CD14-positive monocyte (primary cell): ENCODE measurements around the gene SYNE2. TPM values are rescaled to one million over a fixed set of nuclear protein-coding genes. Genes with fewer than 3 reads are reported as not detected.

ENCODE experiments used
- DNase-seq, 3 donors: peaks; one replicate each; pipeline ENCODE4 v3.0.0-alpha.2; 2011 to 2022
- H2AFZ ChIP-seq: 2 replicates; pipeline ENCODE4 v1.6.0; 2012; ENCODE audit warnings: mild to moderate bottlenecking, low read depth, low read length, inconsistent platforms; ENCODE audit not compliant: insufficient read depth, poor library complexity, severe bottlenecking
- H3K27ac ChIP-seq, 2 donors: 1 replicate in 1 of 2; 2 replicates in 1 of 2; pipeline ENCODE4 v1.5.1; 2012 to 2013; ENCODE audit warnings: low read length in 2 of 2, control low read depth in 1 of 2, inconsistent platforms in 1 of 2, low read depth in 1 of 2, mild to moderate bottlenecking in 1 of 2
- H3K27me3 ChIP-seq, 2 donors: one replicate each; pipeline versions ENCODE4 v1.6.0 to v1.6.1; 2011 to 2013; ENCODE audit warnings: low read length in 2 of 2; ENCODE audit not compliant: control insufficient read depth in 2 of 2, insufficient read depth in 2 of 2
- H3K36me3 ChIP-seq, 2 donors: replicated peaks in 1 of 2; 1 replicate in 1 of 2; 2 replicates in 1 of 2; pipeline versions ENCODE4 v1.5.1 to v1.6.1; 2012 to 2013; ENCODE audit warnings: low read length in 2 of 2, control low read depth in 1 of 2, inconsistent platforms in 1 of 2, mild to moderate bottlenecking in 1 of 2; ENCODE audit not compliant: insufficient read depth in 2 of 2, control insufficient read depth in 1 of 2
- H3K4me1 ChIP-seq, 2 donors: 1 replicate in 1 of 2; 2 replicates in 1 of 2; pipeline versions ENCODE4 v1.5.1 to v1.6.1; 2012 to 2013; ENCODE audit warnings: low read length in 2 of 2, control low read depth in 1 of 2, inconsistent platforms in 1 of 2, mild to moderate bottlenecking in 1 of 2, moderate library complexity in 1 of 2; ENCODE audit not compliant: insufficient read depth in 2 of 2, control insufficient read depth in 1 of 2
- H3K4me2 ChIP-seq: replicated peaks from 2 replicates; pipeline ENCODE3; 2012; ENCODE audit warnings: low read length, moderate library complexity, mild to moderate bottlenecking; ENCODE audit not compliant: poor library complexity, severe bottlenecking; ENCODE audit errors: extremely low read depth
- H3K4me3 ChIP-seq, 3 experiments: fragments of 200-600 bp in 1 of 3; sonication (generic) in 1 of 3; replicated peaks in 1 of 3; 1 replicate in 2 of 3; 2 replicates in 1 of 3; pipeline ENCODE4 v1.5.1; 2011 to 2013; ENCODE audit warnings: low read length in 3 of 3, mild to moderate bottlenecking in 3 of 3, control low read depth in 2 of 3, low read depth in 2 of 3, inconsistent platforms in 1 of 3, moderate library complexity in 1 of 3
- H3K79me2 ChIP-seq: 2 replicates; pipeline ENCODE4 v1.6.0; 2012; ENCODE audit warnings: mild to moderate bottlenecking, control low read depth, inconsistent platforms, low read length, moderate library complexity; ENCODE audit not compliant: insufficient read depth
- H3K9ac ChIP-seq: 2 replicates; pipeline ENCODE4 v1.6.0; 2017; ENCODE audit warnings: low read length, mild to moderate bottlenecking; ENCODE audit not compliant: insufficient read depth, poor library complexity, severe bottlenecking
- H3K9me3 ChIP-seq, 2 donors: replicated peaks in 1 of 2; 1 replicate in 1 of 2; 2 replicates in 1 of 2; pipeline versions ENCODE4 v1.5.1 to v1.6.1; 2012 to 2013; ENCODE audit warnings: low read length in 2 of 2, control low read depth in 1 of 2; ENCODE audit not compliant: control insufficient read depth in 1 of 2, insufficient read depth in 1 of 2
- H4K20me1 ChIP-seq: 2 replicates; pipeline ENCODE4 v1.6.0; 2012; ENCODE audit warnings: mild to moderate bottlenecking, low read length, control low read depth, moderate library complexity; ENCODE audit not compliant: insufficient read depth
- H3K27ac Mint-ChIP-seq, 7 donors: one replicate each; pipeline ENCODE4 v1.8.0; 2020; ENCODE audit warnings: mild to moderate bottlenecking in 7 of 7, mixed read lengths in 7 of 7, moderate library complexity in 6 of 7, inconsistent platforms in 2 of 7
- H3K27me3 Mint-ChIP-seq, 3 donors: one replicate each; pipeline ENCODE4 v1.8.0; 2021 to 2022; ENCODE audit warnings: low read depth in 3 of 3, mild to moderate bottlenecking in 3 of 3, mixed read lengths in 3 of 3, moderate library complexity in 3 of 3, inconsistent platforms in 1 of 3
- H3K36me3 Mint-ChIP-seq, 2 donors: one replicate each; pipeline ENCODE4 v1.8.0; 2020; ENCODE audit warnings: mixed read lengths in 2 of 2, inconsistent platforms in 1 of 2, mild to moderate bottlenecking in 1 of 2
- H3K4me1 Mint-ChIP-seq: one replicate; pipeline ENCODE4 v1.8.0; 2020; ENCODE audit warnings: mild to moderate bottlenecking, mixed read lengths
- H3K4me3 Mint-ChIP-seq, 2 donors: one replicate each; pipeline ENCODE4 v1.8.0; 2020; ENCODE audit warnings: mild to moderate bottlenecking in 2 of 2, mixed read lengths in 2 of 2, moderate library complexity in 1 of 2
- H3K9me3 Mint-ChIP-seq, 7 donors: one replicate each; pipeline ENCODE4 v1.8.0; 2020 to 2022; ENCODE audit warnings: mixed read lengths in 7 of 7, mild to moderate bottlenecking in 6 of 7, moderate library complexity in 6 of 7, inconsistent platforms in 2 of 7
- CTCF ChIP-seq: fragments of 200-600 bp; IDR thresholded peaks from one replicate; pipeline ENCODE4 v1.8.0; 2022; ENCODE audit warnings: antibody characterized with exemption, mild to moderate bottlenecking
- WGBS: methylation state at CpG from one replicate; pipeline ENCODE4 v1.1.5; 2013; ENCODE audit warnings: missing lambda C conversion rate; ENCODE audit not compliant: insufficient coverage; 5-methylcytosine and 5-hydroxymethylcytosine counted together
- intact Hi-C, 2 donors: fragments of 100-400 bp; cut with micrococcal nuclease; formaldehyde crosslinking; loops; one replicate each; pipeline versions ENCODE4 v1.15.0 to v1.15.1; 2023
- polyA plus RNA-seq, 3 donors: library from polyadenylated mRNA; depleted of rRNA in 1 of 3; unstranded in 2 of 3; stranded (reverse) in 1 of 3; fragments of 300-500 nt in 2 of 3; fragments of >200 nt in 1 of 3; fragmentation: Illumina TruSeq in 2 of 3; gene quantifications; 1 replicate in 2 of 3; 2 replicates in 1 of 3; pipeline ENCODE4 v1.2.3, GENCODE V29; 2012 to 2021

The SYNE2 gene
- polyA plus RNA-seq, 3 donors: 0.06 to 0.46 (median 0.44) TPM

DNA sequence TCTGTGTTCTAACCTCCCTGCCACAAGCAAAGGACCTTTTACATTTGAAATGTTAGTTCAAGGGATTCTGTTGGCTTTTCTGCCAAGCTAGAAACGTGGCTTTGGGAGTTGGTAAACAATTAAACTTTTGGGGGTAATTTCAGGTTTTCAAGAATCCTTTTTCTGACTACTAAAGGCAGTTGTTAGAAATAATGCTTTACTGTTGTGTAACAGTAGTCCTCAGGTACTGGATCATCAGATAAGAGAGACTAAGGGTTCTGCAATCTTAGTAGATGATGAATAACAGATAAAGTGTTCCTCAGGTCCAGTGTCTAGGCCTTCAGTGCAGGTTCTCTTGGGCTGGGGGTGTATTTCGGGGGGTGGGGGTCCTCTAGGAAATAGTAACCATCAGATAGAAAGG, 192.3 kb downstream of the SYNE2 start:
- Histone ChIP-seq H3K36me3 (no peaks in the 10 kb centered on the region), H3K27ac (no peak overlapping the region), H3K9me3 (peaks cover 0 to 6% of the 10 kb centered on the region in 2 donors), H3K9ac (no peak overlapping the region), H3K79me2 (no peaks in the 10 kb centered on the region), H3K27me3 (no peaks in the 10 kb centered on the region), H2AFZ (no peak overlapping the region), H3K4me3 (no peak overlapping the region), H3K4me1 (no peaks in the 10 kb centered on the region), H3K4me2 (no peak overlapping the region), H4K20me1 (no peaks in the 10 kb centered on the region)
- Mint-ChIP-seq H3K27me3 (peaks cover 2 to 6% (median 3%) of the 10 kb centered on the region in 3 donors), H3K9me3 (peaks cover 0 to 17% (median 8%) of the 10 kb centered on the region in 7 donors), H3K36me3 (no peaks in the 10 kb centered on the region), H3K27ac (no peak overlapping the region), H3K4me1 (no peaks in the 10 kb centered on the region), H3K4me3 (no peak overlapping the region)
- no peak for DNase-seq
- WGBS: no CpG with 5 or more reads among the region's 2 CpGs
- intact Hi-C loops: no loop called here
- TF ChIP-seq CTCF: no peak

GRCh38 chr14:64049616-64050381, 197.0 kb downstream of the SYNE2 start:
- no peak for TF ChIP-seq CTCF
- no peaks in the 10 kb centered on the region for H4K20me1 ChIP-seq
- Mint-ChIP-seq H3K36me3 (peaks cover 0 to 2% of the 10 kb centered on the region in 2 donors), H3K4me1 (no peaks in the 10 kb centered on the region), H3K27me3 (peaks cover 3 to 5% (median 4%) of the 10 kb centered on the region in 3 donors), H3K27ac (no peak overlapping the region), H3K4me3 (no peak overlapping the region), H3K9me3 (peaks cover 0 to 8% (median 0%) of the 10 kb centered on the region in 7 donors)
- H3K27me3 ChIP-seq: no peaks in the 10 kb centered on the region
- H3K9ac ChIP-seq: no peak overlapping the region
- no peaks in the 10 kb centered on the region for H3K9me3 ChIP-seq
- H3K36me3 ChIP-seq: no peaks in the 10 kb centered on the region
- no peaks in the 10 kb centered on the region for H3K79me2 ChIP-seq
- intact Hi-C loops: no loop called here
- H2AFZ ChIP-seq: no peak overlapping the region
- no peak for DNase-seq
- no peak overlapping the region for H3K4me3 ChIP-seq
- no peak overlapping the region for H3K4me2 ChIP-seq
- no peak overlapping the region for H3K27ac ChIP-seq
- no CpG with 5 or more reads among the region's 2 CpGs for WGBS
- H3K4me1 ChIP-seq: no peaks in the 10 kb centered on the region
